Spleen (tissue), 11 donors: ENCODE results near the gene RUBCNL. TPM values are rescaled to one million over a fixed set of nuclear protein-coding genes. Genes with fewer than 3 reads are reported as not detected.
A peak's percentile ranks its signal among the peaks of the same experiment; 100 is the strongest.

Experiments
- DNase-seq: peaks from one replicate; pipeline ENCODE4 v3.0.0-alpha.2; 2020
- H3K27ac ChIP-seq, 8 donors: fragments of 200-600 bp; sonication (generic) in 7 of 8; 1 replicate in 4 of 8; 2 replicates in 4 of 8; pipeline versions ENCODE4 v1.5.0 to v1.8.0; 2016 to 2021; ENCODE audit warnings: inconsistent platforms in 4 of 8, mild to moderate bottlenecking in 4 of 8, moderate library complexity in 1 of 8
- H3K27me3 ChIP-seq, 7 donors: fragments of 200-600 bp; sonication (generic) in 6 of 7; replicated peaks in 1 of 7; 1 replicate in 4 of 7; 2 replicates in 3 of 7; pipeline versions ENCODE4 v1.5.0 to v1.8.0; 2016 to 2021; ENCODE audit warnings: inconsistent platforms in 3 of 7, mild to moderate bottlenecking in 1 of 7
- H3K36me3 ChIP-seq, 6 donors: fragments of 200-600 bp; sonication (generic) in 5 of 6; 1 replicate in 4 of 6; 2 replicates in 2 of 6; pipeline versions ENCODE4 v1.5.0 to v1.8.0; 2016 to 2021; ENCODE audit warnings: inconsistent platforms in 2 of 6
- H3K4me1 ChIP-seq, 6 donors: fragments of 200-600 bp; sonication (generic) in 5 of 6; 1 replicate in 3 of 6; 2 replicates in 3 of 6; pipeline versions ENCODE4 v1.5.0 to v1.8.0; 2016 to 2021; ENCODE audit warnings: inconsistent platforms in 3 of 6
- H3K4me3 ChIP-seq, 8 donors: fragments of 200-600 bp; sonication (generic) in 7 of 8; 1 replicate in 4 of 8; 2 replicates in 4 of 8; pipeline versions ENCODE4 v1.5.0 to v1.8.0; 2016 to 2021; ENCODE audit warnings: inconsistent platforms in 4 of 8, mild to moderate bottlenecking in 4 of 8, moderate library complexity in 2 of 8
- H3K9me3 ChIP-seq, 8 donors: fragments of 200-600 bp; sonication (generic) in 7 of 8; 1 replicate in 4 of 8; 2 replicates in 4 of 8; pipeline versions ENCODE4 v1.5.0 to v1.8.0; 2016 to 2021; ENCODE audit warnings: inconsistent platforms in 4 of 8
- POLR2A ChIP-seq, 3 donors: fragments of 450-650 bp; IDR thresholded peaks; one replicate each; pipeline ENCODE4 v1.5.1; 2017; ENCODE audit warnings: antibody characterized with exemption in 3 of 3, mild to moderate bottlenecking in 1 of 3
- POLR2AphosphoS5 ChIP-seq, 3 donors: sonication (generic); formaldehyde crosslinking; IDR thresholded peaks; one replicate each; pipeline ENCODE4 v1.5.1; 2017; ENCODE audit warnings: antibody characterized with exemption in 3 of 3
- WGBS, 5 donors: extraction: QIAGEN DNeasy Blood & Tissue Kit in 3 of 5; methylation state at CpG; one replicate each; pipeline versions ENCODE4 v1.1.5 to v1.1.7; 2013 to 2018; 5-methylcytosine and 5-hydroxymethylcytosine counted together
- intact Hi-C: fragments of 100-400 bp; cut with DNase I; formaldehyde crosslinking; loops from one replicate; pipeline ENCODE4 v1.15.0; 2023; ENCODE audit warnings: low total_unique reads
- polyA plus RNA-seq, 3 donors: library from polyadenylated mRNA; stranded (reverse); fragments of 200-250 nt; gene quantifications; one replicate each; pipeline ENCODE4 v1.2.1, GENCODE V29; 2013
- total RNA-seq, 7 donors: library from RNA; depleted of rRNA in 3 of 7; stranded (reverse); fragments of >200 nt in 3 of 7; fragmentation: NEBNext Ultra II Directional in 4 of 7; extraction: Animal tissue kit (Norgen Biotek cat#: 25700) in 4 of 7; gene quantifications; one replicate each; pipeline versions ENCODE4 v1.1.0 to v1.2.1, GENCODE V29; 2016 to 2021
- TF ChIP-seq, protein P1 (sequence below), 11 experiments: fragments of 200-600 bp in 7 of 11; fragments of 450-650 bp in 4 of 11; sonication (generic) in 4 of 11; IDR thresholded peaks in 8 of 11; conservative IDR thresholded peaks in 3 of 11; 1 replicate in 7 of 11; 2 replicates in 4 of 11; pipeline versions ENCODE4 v1.4.0 to v1.8.0; 2016 to 2021; ENCODE audit warnings: antibody characterized with exemption in 11 of 11, inconsistent platforms in 4 of 11, mild to moderate bottlenecking in 1 of 11
- donor health status: healthy with polysubstance abuse.
- donor health status: DM: no; HTN: no; CAD: no; lungs with moderate emphysema.
- donor health status: DM: no; HTN: no; CAD: no.
- donor health status: Bipolar disorder and iron deficiency.
- donor health status: healthy.
- donor health status: DM: no; HTN: no; CAD: no.
- donor health status: DM: yes; HTN: yes; CAD: no.

The RUBCNL gene
- total and polyA plus RNA-seq, 10 donors: 28.9 to 77.2 (median 48.4) TPM

DNA sequence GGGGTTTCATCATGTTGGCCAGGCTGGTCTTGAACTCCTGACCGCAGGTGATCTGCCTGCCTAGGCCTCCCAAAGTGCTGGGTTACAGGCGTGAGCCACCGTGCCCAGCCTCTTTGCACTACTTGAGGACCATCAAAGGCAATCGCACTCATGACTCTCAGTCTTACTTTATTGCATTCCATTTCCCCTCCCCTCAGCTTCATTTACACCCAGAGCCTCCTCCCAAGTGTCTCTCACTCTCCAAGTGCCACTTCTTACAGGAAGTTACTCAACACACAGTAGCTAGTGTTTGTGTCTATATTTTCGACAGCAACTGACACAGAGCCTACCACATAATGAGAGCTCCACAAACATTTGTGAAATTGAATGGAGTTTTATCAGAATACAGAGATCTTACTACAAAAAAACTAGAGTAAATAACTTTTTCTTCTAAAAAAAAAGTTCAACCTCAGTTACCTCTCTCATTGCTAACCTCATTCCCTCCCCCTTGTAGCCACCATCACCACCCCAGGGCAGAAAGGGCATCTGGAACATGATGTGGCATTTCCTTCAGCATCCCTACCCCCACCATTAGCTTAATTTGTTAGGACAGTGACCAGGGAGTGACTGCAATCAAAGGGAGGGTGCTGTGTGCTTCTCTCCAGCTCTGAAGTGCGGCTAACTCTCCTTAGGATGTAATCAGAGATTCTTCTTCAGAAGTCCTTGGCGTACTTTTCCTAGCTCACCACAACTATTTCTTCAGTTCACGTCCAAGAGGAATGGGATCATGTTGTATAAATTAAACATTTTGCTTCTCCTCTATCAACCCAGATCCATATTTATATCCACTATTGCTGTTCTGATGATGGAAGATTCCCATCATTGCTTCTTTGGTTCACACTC, 17.0 kb upstream of the RUBCNL start:
- WGBS, 5 donors: 44 to 68% (median 63%) methylated on average over 8 of the region's 8 CpGs
- Histone ChIP-seq H3K36me3 (no peaks in the 10 kb centered on the region), H3K4me3 (peak overlapping the region in 1 of 8 donors; percentile 44), H3K27ac (peak overlapping the region; percentile 19 to 90 (median 79)), H3K4me1 (peaks cover 11 to 60% (median 46%) of the 10 kb centered on the region in 6 donors), H3K27me3 (no peaks in the 10 kb centered on the region), H3K9me3 (no peaks in the 10 kb centered on the region)
- TF ChIP-seq POLR2AphosphoS5 (IDR thresholded peaks at IDR 0.05): peak in 1 of 3 donors; percentile 23
- no peak for TF ChIP-seq POLR2A (IDR thresholded peaks at IDR 0.05)
- TF ChIP-seq, protein P1, sequence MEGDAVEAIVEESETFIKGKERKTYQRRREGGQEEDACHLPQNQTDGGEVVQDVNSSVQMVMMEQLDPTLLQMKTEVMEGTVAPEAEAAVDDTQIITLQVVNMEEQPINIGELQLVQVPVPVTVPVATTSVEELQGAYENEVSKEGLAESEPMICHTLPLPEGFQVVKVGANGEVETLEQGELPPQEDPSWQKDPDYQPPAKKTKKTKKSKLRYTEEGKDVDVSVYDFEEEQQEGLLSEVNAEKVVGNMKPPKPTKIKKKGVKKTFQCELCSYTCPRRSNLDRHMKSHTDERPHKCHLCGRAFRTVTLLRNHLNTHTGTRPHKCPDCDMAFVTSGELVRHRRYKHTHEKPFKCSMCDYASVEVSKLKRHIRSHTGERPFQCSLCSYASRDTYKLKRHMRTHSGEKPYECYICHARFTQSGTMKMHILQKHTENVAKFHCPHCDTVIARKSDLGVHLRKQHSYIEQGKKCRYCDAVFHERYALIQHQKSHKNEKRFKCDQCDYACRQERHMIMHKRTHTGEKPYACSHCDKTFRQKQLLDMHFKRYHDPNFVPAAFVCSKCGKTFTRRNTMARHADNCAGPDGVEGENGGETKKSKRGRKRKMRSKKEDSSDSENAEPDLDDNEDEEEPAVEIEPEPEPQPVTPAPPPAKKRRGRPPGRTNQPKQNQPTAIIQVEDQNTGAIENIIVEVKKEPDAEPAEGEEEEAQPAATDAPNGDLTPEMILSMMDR (IDR thresholded peaks at IDR 0.05 in 8 of 11, conservative IDR thresholded peaks at IDR 0.05 in 3 of 11): no peak
- no peak for DNase-seq
- intact Hi-C loops: no loop called here

DNA sequence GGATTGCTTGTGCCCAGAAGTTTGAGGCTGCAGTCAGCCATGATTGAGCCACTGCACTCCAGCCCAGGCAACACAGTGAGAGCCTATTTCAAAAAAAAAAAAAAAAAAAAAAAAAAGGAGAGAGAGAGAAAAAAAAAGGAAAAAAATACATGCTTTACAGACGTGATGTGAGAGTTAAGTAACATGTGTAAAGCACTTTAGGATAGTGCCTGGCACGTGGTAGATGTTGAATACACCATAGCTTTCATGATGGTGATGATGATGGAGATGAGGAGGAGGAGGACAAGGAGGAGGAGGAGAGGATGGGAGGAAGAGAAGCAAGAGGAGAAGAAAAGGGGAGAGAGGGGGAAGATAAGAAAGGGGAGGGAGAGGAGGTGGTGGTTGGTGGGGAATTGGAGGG, 15.1 kb upstream of the RUBCNL start:
- TF ChIP-seq, protein P1 (IDR thresholded peaks at IDR 0.05 in 8 of 11, conservative IDR thresholded peaks at IDR 0.05 in 3 of 11): no peak
- TF ChIP-seq POLR2A (IDR thresholded peaks at IDR 0.05): no peak
- no peak for TF ChIP-seq POLR2AphosphoS5 (IDR thresholded peaks at IDR 0.05)
- 71 to 80% (median 77%) methylated on average over 2 of the region's 2 CpGs for WGBS, 5 donors
- Histone ChIP-seq H3K4me3 (no peak overlapping the region), H3K4me1 (peaks cover 11 to 60% (median 46%) of the 10 kb centered on the region in 6 donors), H3K36me3 (no peaks in the 10 kb centered on the region), H3K9me3 (no peaks in the 10 kb centered on the region), H3K27ac (no peak overlapping the region), H3K27me3 (no peaks in the 10 kb centered on the region)
- intact Hi-C loops: no loop called here
- DNase-seq: no peak

DNA sequence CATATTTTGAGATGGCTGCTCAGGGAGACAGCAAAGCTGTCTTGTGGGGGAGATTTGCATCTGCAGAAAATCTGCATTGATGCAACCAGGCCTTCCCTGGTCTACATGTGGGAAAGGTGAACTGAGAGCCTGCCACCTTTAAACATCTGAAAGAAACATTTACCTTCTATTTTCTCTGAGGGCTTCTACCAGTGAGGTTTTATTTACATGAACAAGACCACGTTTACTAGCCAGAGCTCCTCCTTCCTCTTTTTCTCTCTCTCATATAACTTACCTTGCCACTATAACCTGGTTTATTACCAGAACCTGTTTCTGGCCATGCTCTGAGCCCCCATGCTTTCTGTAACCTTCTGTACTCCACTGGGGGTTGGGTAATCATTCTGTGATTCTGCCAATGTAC, 14.4 kb upstream of the RUBCNL start:
- H3K27ac ChIP-seq: peak overlapping the region in 6 of 8 donors; percentile 10 to 38 (median 21)
- H3K4me3 ChIP-seq: no peak overlapping the region
- TF ChIP-seq, protein P1 (IDR thresholded peaks at IDR 0.05 in 8 of 11, conservative IDR thresholded peaks at IDR 0.05 in 3 of 11): no peak
- TF ChIP-seq POLR2A (IDR thresholded peaks at IDR 0.05) (no peak), POLR2AphosphoS5 (IDR thresholded peaks at IDR 0.05) (no peak)
- no peaks in the 10 kb centered on the region for H3K27me3 ChIP-seq
- DNase-seq: no peak
- peaks cover 11 to 60% (median 46%) of the 10 kb centered on the region in 6 donors for H3K4me1 ChIP-seq
- intact Hi-C loops: no loop called here
- WGBS, 5 donors: 17 to 38% (median 22%) methylated on average over 1 of the region's 1 CpG
- no peaks in the 10 kb centered on the region for H3K9me3 ChIP-seq
- H3K36me3 ChIP-seq: no peaks in the 10 kb centered on the region

DNA sequence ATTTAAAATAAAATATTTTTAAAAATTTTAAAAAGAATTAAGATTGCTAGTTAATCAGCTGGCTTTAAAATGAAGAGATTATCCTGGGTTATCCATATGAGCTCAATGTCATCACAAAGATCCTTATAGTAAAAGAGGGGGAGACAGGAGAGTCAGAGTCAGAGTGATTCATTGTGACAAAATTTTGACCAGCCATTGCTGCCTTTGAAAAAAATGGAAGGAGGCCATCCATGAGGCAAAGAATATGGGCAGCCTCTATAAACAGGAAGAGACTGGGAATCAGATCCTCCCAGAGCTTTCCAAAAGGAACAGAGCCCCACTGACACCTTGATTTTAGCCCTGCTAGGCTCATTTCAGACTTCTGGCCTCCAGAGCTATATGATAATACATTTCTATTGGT, 9.3 kb upstream of the RUBCNL start:
- TF ChIP-seq POLR2A (IDR thresholded peaks at IDR 0.05) (no peak), POLR2AphosphoS5 (IDR thresholded peaks at IDR 0.05) (no peak)
- TF ChIP-seq, protein P1 (IDR thresholded peaks at IDR 0.05 in 8 of 11, conservative IDR thresholded peaks at IDR 0.05 in 3 of 11): no peak

More for the DNA sequence above, 9.3 kb upstream of the RUBCNL start:
- intact Hi-C loops: no loop called here
- Histone ChIP-seq H3K27me3 (no peaks in the 10 kb centered on the region), H3K27ac (no peak overlapping the region), H3K4me3 (no peak overlapping the region), H3K4me1 (peaks cover 0 to 30% (median 10%) of the 10 kb centered on the region in 6 donors), H3K9me3 (no peaks in the 10 kb centered on the region), H3K36me3 (no peaks in the 10 kb centered on the region)
- no peak for DNase-seq
